K562 (cell line): ENCODE measurements around the gene CHRM4. TPM values are rescaled to one million over a fixed set of nuclear protein-coding genes. Genes with fewer than 3 reads are reported as not detected.
A peak's percentile ranks its signal among the peaks of the same experiment; 100 is the strongest.

Experiments used
- ATAC-seq: fragments of 200-7000 bp; cut with Tn5 transposase; 3 replicates; pipeline ENCODE4 v1.9.1; 2020; ENCODE audit warnings: moderate library complexity
- BruUV-seq: library from RNA; stranded (reverse); fragments of 400-500 nt; replicated peaks from 2 replicates; lab custom pipeline; 2021; lab: Mats Ljungman, UMichigan
- CTCF ChIA-PET: fragments of 300-600 bp; formaldehyde crosslinking; extraction: SDS; loops from one replicate; lab custom pipeline; 2021; ENCODE audit warnings: low intra/inter-chr PET ratio; lab: Yijun Ruan, JAX
- POLR2A ChIA-PET: fragments of 300-600, 350-650 bp; sonication (Branson Sonifier 250); formaldehyde crosslinking; extraction: SDS; loops from one replicate; lab custom pipeline; 2021; ENCODE audit warnings: antibody characterized with exemption, inconsistent platforms; lab: Yijun Ruan, JAX
- DNase-seq, 4 experiments: peaks; one replicate each; pipeline versions ENCODE4 v3.0.0 to v3.0.0-alpha.2; 2011 to 2018; ENCODE audit warnings: low spot score in 3 of 4, mixed read lengths in 3 of 4; ENCODE audit errors: extremely low read depth in 1 of 4
- FAIRE-seq: peaks from 2 replicates; lab custom pipeline; 2011; peaks lifted over from hg19 to GRCh38; lab: Jason Lieb, UNC
- H2AFZ ChIP-seq: 2 replicates; pipeline ENCODE4 v1.6.0; 2011; ENCODE audit warnings: low read depth, low read length, control low read depth, inconsistent platforms
- H3K27ac ChIP-seq: fragments of 200-600 bp; 3 replicates; pipeline ENCODE4 v1.8.0; 2011; ENCODE audit warnings: low read depth, mild to moderate bottlenecking, control low read depth, inconsistent platforms, low read length, moderate library complexity, mixed read lengths; ENCODE audit errors: extremely low read depth
- H3K27me3 ChIP-seq, 2 experiments: fragments of 300-600 bp in 1 of 2; 2 replicates in 1 of 2; 3 replicates in 1 of 2; pipeline versions ENCODE4 v1.6.0 to v1.8.0; 2011; ENCODE audit warnings: inconsistent platforms in 2 of 2, low read length in 2 of 2, mild to moderate bottlenecking in 1 of 2, mixed read lengths in 1 of 2, moderate library complexity in 1 of 2; ENCODE audit not compliant: control insufficient read depth in 2 of 2, insufficient read depth in 2 of 2
- H3K36me3 ChIP-seq: fragments of 300-600 bp; 3 replicates; pipeline ENCODE4 v1.8.0; 2011; ENCODE audit warnings: mild to moderate bottlenecking, low read length, inconsistent platforms; ENCODE audit not compliant: control insufficient read depth, insufficient read depth
- H3K4me1 ChIP-seq, 2 experiments: fragments of 200-600 bp in 1 of 2; replicated peaks in 1 of 2; 2 replicates in 1 of 2; 3 replicates in 1 of 2; pipeline versions ENCODE4 v1.5.1 to v1.8.0; 2011; ENCODE audit warnings: inconsistent platforms in 2 of 2, low read length in 2 of 2, mild to moderate bottlenecking in 1 of 2, mixed read lengths in 1 of 2, moderate library complexity in 1 of 2; ENCODE audit not compliant: control insufficient read depth in 2 of 2, insufficient read depth in 2 of 2
- H3K4me2 ChIP-seq: 2 replicates; pipeline ENCODE4 v1.6.1; 2011; ENCODE audit warnings: low read length, control low read depth, inconsistent platforms, mixed read lengths; ENCODE audit not compliant: insufficient read depth
- H3K4me3 ChIP-seq: fragments of 200-600 bp; sonication (generic), shearing (Covaris generic); 2 replicates; pipeline ENCODE4 v1.5.1; 2016; ENCODE audit warnings: control low read depth, inconsistent platforms
- H3K79me2 ChIP-seq: fragments of 200-600 bp; 3 replicates; pipeline ENCODE4 v1.8.0; 2011; ENCODE audit warnings: low read length, inconsistent platforms; ENCODE audit not compliant: control insufficient read depth, insufficient read depth
- H3K9ac ChIP-seq, 2 experiments: 2 replicates each; pipeline versions ENCODE4 v1.6.0 to v1.6.1; 2011; ENCODE audit warnings: low read depth in 2 of 2, low read length in 2 of 2, control low read depth in 1 of 2, inconsistent platforms in 1 of 2, mild to moderate bottlenecking in 1 of 2, mixed read lengths in 1 of 2; ENCODE audit not compliant: insufficient read depth in 1 of 2
- H3K9me1 ChIP-seq: one replicate; pipeline ENCODE4 v1.6.0; 2011; ENCODE audit warnings: inconsistent platforms, mild to moderate bottlenecking, low read length, moderate library complexity; ENCODE audit not compliant: control insufficient read depth, insufficient read depth
- H3K9me3 ChIP-seq: replicated peaks from 2 replicates; pipeline ENCODE4 v1.5.1; 2011; ENCODE audit warnings: low read depth, low read length, inconsistent platforms; ENCODE audit not compliant: control insufficient read depth, insufficient read depth
- H4K20me1 ChIP-seq: replicated peaks from 2 replicates; pipeline ENCODE4 v1.6.1; 2011; ENCODE audit warnings: low read length, inconsistent platforms, mixed read lengths; ENCODE audit not compliant: control insufficient read depth, insufficient read depth
- HMGXB4 ChIP-seq: sonication (generic); formaldehyde crosslinking; IDR thresholded peaks from 2 replicates; pipeline ENCODE4 v1.8.1; 2023; ENCODE audit warnings: mild to moderate bottlenecking, missing genetic modification reagents
- HNRNPUL1 ChIP-seq: fragments of 200-400 bp; formaldehyde crosslinking; IDR thresholded peaks from 2 replicates; pipeline ENCODE4 v1.6.1; 2017; ENCODE audit warnings: low read length
- NCOA4 ChIP-seq: fragments of 450-650 bp; IDR thresholded peaks from 2 replicates; pipeline ENCODE4 v1.6.1; 2018; ENCODE audit warnings: mild to moderate bottlenecking; ENCODE audit not compliant: partially characterized antibody
- TAL1 ChIP-seq: fragments of 450-650 bp; IDR thresholded peaks from 2 replicates; pipeline ENCODE4 v1.6.1; 2016; ENCODE audit warnings: mild to moderate bottlenecking
- ZFP36 ChIP-seq: fragments of 150-350 bp; IDR thresholded peaks from 2 replicates; pipeline ENCODE4 v1.6.1; 2018; ENCODE audit warnings: low read length, low read depth; ENCODE audit not compliant: partially characterized antibody
- whole genome bisulfite sequencing: fragments of 100-300 bp; shearing (Covaris generic); methylation state at CpG from one replicate; pipeline ENCODE4 v1.1.6; 2016; ENCODE audit warnings: low coverage, mixed read lengths; ENCODE audit not compliant: insufficient coverage; ENCODE audit errors: missing lambda C conversion rate; 5-methylcytosine and 5-hydroxymethylcytosine counted together
- in situ Hi-C: fragments of 300-500 bp; cut with MboI; formaldehyde crosslinking; loops from 4 replicates; pipeline ENCODE4 v1.15.0; 2018; ENCODE audit warnings: inconsistent platforms, mixed read lengths
- intact Hi-C: fragments of 100-400 bp; cut with micrococcal nuclease; formaldehyde crosslinking; loops from 2 replicates; pipeline ENCODE4 v1.14.2; 2022
- polyA plus RNA-seq, 8 experiments: library from polyadenylated mRNA; depleted of rRNA in 4 of 8; stranded (reverse) in 5 of 8; unstranded in 3 of 8; fragments of >200 nt; fragmentation: Nextera tagmentation in 2 of 8; fragmentation: Illumina TruSeq in 1 of 8; extraction: Ambion mirVana in 2 of 8; extraction: Trizol in 1 of 8; gene quantifications; 2 replicates each; pipeline versions ENCODE4 v1.2.1 to v1.2.3, GENCODE V29; 2011 to 2014; ENCODE audit warnings: inconsistent platforms in 1 of 8, missing spikeins in 1 of 8
- total RNA-seq, 7 experiments: library from RNA; depleted of rRNA in 6 of 7; stranded (reverse); fragments of >200 nt in 6 of 7; fragmentation: Illumina TruSeq in 2 of 7; extraction: Trizol in 2 of 7; gene quantifications; 2 replicates each; pipeline versions ENCODE4 v1.2.1 to v1.2.3, GENCODE V29; 2011 to 2021; ENCODE audit warnings: low replicate concordance in 1 of 7

Gene CHRM4
- total and polyA plus RNA-seq, 9 of the 15 experiments (the other 6 are each of a cell fraction or from before 2014, with no cell fraction given), result 0.22 to 1.3 (median 0.40) TPM; not detected in 2

- Histone ChIP-seq H3K36me3 (peaks cover 2% of the 10 kb centered on the region; the same call in 1 of the 3 replicates), H3K9me3 (no peaks in the 10 kb centered on the region), H4K20me1 (0 out of 2 replicates have a peak, but pooled peaks cover 8% of the 10 kb centered on the region), H3K27me3 (peaks cover 6 to 16% of the 10 kb centered on the region in 2 experiments; a peak in 3 of 5 replicates), H3K9me1 (no peaks in the 10 kb centered on the region), H3K27ac (no peak overlapping the region), H3K4me1 (peaks cover 19 to 40% of the 10 kb centered on the region in 2 experiments), H3K79me2 (peaks cover 11% of the 10 kb centered on the region), H3K9ac (no peak overlapping the region), H3K4me2 (no peak overlapping the region), H3K4me3 (no peak overlapping the region), H2AFZ (no peak overlapping the region)
- no peak for DNase-seq
- in situ Hi-C loops (no loop called here), intact Hi-C loops (no loop called here)
- no peak for TF ChIP-seq TAL1
- no peak for TF ChIP-seq HMGXB4 (CRISPR knock-in tag)
- TF ChIP-seq ZFP36, result peak; percentile 31
- TF ChIP-seq NCOA4, result no peak
- TF ChIP-seq HNRNPUL1, result no peak
- no peak for ATAC-seq
- ChIA-PET CTCF (no interaction called here), POLR2A (interaction anchor here (1.1 kb wide), 1 partner anchor 13 kb away, joined by 4 read pairs; no protein-coding TSS in a partner anchor)
- WGBS, result 23% methylated on average over 3 of the region's 3 CpGs
- FAIRE-seq, result no peak
- BruUV-seq, result no TSS peak
Measured at GRCh38 chr11:46343520-46343919, 48.1 kb downstream of the CHRM4 start.
